NCI-H1092 (cell line): Measurements from ENCODE around the gene CRYGS.
"Not testable (repeated sequence)": the region's sequence is repeated elsewhere in the genome, so short reads cannot be mapped to it uniquely, and the experiment has no call there.

Experiments
- DNase-seq: peaks from one replicate; lab custom pipeline; 2025; lab: John Stamatoyannopoulos, UW

The CRYGS gene

GRCh38 chr3:186544281-186544680 is at the start of gene CRYGS:
TSS of gene CRYGS (minus strand) at chr3:186544380. CDS start at chr3:186544326, 54 bp downstream.
- no peak for DNase-seq

- no peak for DNase-seq
These were observed 49.7 kb upstream of the CRYGS start for GRCh38 chr3:186593862-186594261.

GRCh38 chr3:186592682-186593081 is 48.5 kb upstream of the CRYGS start:
- DNase-seq = no peak

GRCh38 chr3:186590580-186591295 is 46.6 kb upstream of the CRYGS start:
- no peak for DNase-seq

- no peak for DNase-seq
These were observed 45.8 kb upstream of the CRYGS start for GRCh38 chr3:186589856-186590579.

GRCh38 chr3:186589121-186589520 is 44.9 kb upstream of the CRYGS start:
- DNase-seq = no peak

- no peak for DNase-seq
These were observed 44.5 kb upstream of the CRYGS start for GRCh38 chr3:186588632-186589031.

GRCh38 chr3:186587183-186587582 is 43.0 kb upstream of the CRYGS start:
- no peak for DNase-seq

GRCh38 chr3:186586245-186586644 is 42.1 kb upstream of the CRYGS start:
- not testable (repeated sequence) for DNase-seq

- no peak for DNase-seq
These were observed 39.7 kb upstream of the CRYGS start for GRCh38 chr3:186583831-186584230.

- no peak for DNase-seq
These were observed 38.4 kb upstream of the CRYGS start for GRCh38 chr3:186582541-186582940.

GRCh38 chr3:186580785-186581184 is 36.6 kb upstream of the CRYGS start:
- DNase-seq = no peak

- no peak for DNase-seq
These were observed 33.3 kb upstream of the CRYGS start for GRCh38 chr3:186577521-186577920.

GRCh38 chr3:186571644-186572013 is 27.4 kb upstream of the CRYGS start:
- DNase-seq = no peak

GRCh38 chr3:186570941-186571643 is 26.9 kb upstream of the CRYGS start:
- DNase-seq = no peak

- peak; percentile 99 for DNase-seq
These were observed 26.1 kb upstream of the CRYGS start, which contains the start of gene DNAJB11 for GRCh38 chr3:186570096-186570940. TSS of gene DNAJB11 (plus strand) at chr3:186570720. CDS start at chr3:186570898, 178 bp downstream.

- no peak for DNase-seq
These were observed 25.6 kb upstream of the CRYGS start for GRCh38 chr3:186569779-186570095.

GRCh38 chr3:186569361-186569760 is 25.2 kb upstream of the CRYGS start:
- not testable (repeated sequence) for DNase-seq

- DNase-seq = peak; percentile 81
These were observed 23.1 kb upstream of the CRYGS start, which contains the start of gene TBCCD1 for GRCh38 chr3:186567072-186567921. TSS of gene TBCCD1 (minus strand) at chr3:186567339. CDS start at chr3:186564329, 3,010 bp downstream.

GRCh38 chr3:186566772-186567071 is 22.5 kb upstream of the CRYGS start:
- peak; percentile 5 for DNase-seq

GRCh38 chr3:186564586-186564985 is 20.4 kb upstream of the CRYGS start:
- DNase-seq = no peak
